GM18519 (cell line): ENCODE results near the gene KXD1.
"Not testable (repeated sequence)": the region's sequence is repeated elsewhere in the genome, so short reads cannot be mapped to it uniquely, and the experiment has no call there.

Source experiments
- ATAC-seq: cut with Tn5 transposase; IDR thresholded peaks from one replicate; pipeline ENCODE4 v1.9.1; 2021; ENCODE audit warnings: mild to moderate bottlenecking, moderate library complexity; ENCODE audit not compliant: unreplicated experiment, low FRiP score

KXD1 gene

GRCh38 chr19:18533058-18533457, 24.6 kb upstream of the KXD1 start:
- ATAC-seq: no peak

GRCh38 chr19:18536475-18536874, 21.2 kb upstream of the KXD1 start:
- ATAC-seq: no peak

GRCh38 chr19:18537431-18537830, 20.2 kb upstream of the KXD1 start:
- ATAC-seq: no peak

DNA sequence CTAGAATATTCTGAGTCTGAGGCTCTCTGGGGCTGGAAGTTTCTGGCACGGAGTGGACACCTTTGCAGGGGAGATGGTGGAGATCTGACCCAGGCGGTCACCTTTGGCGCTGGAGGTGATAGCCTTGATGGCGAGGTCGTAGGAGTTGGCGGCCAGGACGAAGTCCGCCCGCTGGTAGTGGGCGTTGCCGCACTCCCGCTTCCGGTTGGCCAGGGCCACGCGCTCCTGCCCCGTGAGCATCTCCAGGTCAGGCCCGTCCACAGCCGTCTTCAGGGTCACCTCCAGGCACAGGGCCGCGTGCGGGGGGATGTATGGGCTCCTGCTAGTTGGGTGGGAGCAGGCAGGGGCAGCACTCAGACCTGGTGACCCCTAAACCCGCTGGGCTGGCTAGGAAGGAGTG, 19.6 kb upstream of the KXD1 start:
- no peak for ATAC-seq

- ATAC-seq: no peak
Observed at GRCh38 chr19:18539372-18539771, 18.3 kb upstream of the KXD1 start.

- ATAC-seq: not testable (repeated sequence)
Observed at GRCh38 chr19:18540200-18540599, 17.5 kb upstream of the KXD1 start.

DNA sequence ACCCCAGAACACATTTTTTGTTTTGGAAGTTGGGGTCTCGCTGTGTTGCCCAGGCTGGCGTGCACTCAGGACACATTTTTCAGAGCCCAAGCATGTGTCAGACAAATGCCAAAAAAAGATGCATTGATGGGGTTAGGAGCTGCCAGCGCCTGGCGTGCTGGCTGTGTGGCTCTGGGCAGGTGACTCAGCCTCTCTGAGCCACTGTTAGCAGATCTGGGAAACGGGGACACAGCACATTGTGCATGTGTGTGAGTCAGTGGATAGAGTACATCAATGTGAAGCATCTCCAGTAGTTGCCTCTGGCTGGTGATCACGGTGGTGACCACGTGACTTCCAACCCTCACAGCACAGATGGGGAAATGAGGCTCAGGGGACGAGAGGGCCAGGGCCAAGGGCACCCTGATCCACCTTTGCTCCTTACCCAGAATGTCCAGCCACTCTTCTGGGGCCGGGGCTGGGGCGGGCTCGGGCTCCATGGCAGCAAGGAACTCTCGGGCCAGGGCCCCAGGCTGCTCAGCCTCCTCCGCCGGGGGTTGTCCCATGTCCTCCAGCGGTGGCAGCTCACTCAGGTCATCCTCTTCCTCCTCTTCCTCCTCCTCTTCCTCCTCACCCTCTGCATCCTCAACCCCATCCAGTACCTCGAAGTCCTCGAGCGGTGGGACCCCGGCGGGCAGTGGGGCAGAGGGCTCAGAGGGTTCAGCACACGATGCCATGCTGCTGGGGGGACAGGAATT, 16.2 kb upstream of the KXD1 start:
- no peak for ATAC-seq

DNA sequence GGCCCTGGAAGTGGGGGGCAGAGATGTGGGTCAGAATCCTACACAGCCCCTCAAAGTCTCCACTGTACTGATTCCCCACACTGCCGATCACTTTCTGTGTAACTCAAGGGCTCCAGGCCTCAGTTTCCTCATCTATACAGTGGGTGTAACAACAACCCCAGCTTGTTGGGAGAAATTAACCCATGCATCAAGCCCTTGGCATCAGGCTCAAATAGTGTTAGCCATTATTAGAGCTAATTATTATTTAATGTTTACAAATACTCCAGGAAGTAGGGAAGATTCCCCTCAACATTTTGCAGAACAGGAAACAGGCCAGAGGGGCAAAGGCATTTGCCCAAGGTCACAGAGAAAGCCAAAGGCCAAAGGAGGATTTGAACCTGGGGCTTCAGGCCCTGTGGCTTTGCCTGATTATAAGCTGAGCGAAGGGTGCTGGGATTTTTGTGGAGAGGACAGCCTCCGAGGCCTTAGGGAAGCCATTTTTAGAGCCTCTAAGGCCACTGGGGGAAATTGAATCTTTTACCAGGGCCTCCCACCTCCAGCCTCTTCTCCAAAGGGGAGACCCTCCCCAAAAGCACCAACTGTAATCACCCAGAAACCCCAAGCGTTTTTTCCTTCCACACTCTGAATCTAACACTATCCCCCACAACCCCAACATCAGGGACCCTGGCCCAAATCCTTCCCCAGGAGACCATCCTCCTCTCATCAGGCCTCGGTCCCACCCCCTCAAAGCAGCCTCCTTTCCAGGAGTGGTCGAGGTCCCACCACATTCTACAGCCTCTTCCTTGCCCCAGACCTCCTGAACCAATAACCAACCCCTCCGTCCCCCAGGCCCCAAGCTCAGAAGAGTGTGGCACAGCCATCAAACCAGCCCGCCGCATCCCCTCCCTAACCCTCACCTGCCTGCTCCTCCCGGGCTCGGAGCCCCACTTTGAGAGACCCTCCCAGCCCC, 15.4 kb upstream of the KXD1 start:
- no peak for ATAC-seq

DNA sequence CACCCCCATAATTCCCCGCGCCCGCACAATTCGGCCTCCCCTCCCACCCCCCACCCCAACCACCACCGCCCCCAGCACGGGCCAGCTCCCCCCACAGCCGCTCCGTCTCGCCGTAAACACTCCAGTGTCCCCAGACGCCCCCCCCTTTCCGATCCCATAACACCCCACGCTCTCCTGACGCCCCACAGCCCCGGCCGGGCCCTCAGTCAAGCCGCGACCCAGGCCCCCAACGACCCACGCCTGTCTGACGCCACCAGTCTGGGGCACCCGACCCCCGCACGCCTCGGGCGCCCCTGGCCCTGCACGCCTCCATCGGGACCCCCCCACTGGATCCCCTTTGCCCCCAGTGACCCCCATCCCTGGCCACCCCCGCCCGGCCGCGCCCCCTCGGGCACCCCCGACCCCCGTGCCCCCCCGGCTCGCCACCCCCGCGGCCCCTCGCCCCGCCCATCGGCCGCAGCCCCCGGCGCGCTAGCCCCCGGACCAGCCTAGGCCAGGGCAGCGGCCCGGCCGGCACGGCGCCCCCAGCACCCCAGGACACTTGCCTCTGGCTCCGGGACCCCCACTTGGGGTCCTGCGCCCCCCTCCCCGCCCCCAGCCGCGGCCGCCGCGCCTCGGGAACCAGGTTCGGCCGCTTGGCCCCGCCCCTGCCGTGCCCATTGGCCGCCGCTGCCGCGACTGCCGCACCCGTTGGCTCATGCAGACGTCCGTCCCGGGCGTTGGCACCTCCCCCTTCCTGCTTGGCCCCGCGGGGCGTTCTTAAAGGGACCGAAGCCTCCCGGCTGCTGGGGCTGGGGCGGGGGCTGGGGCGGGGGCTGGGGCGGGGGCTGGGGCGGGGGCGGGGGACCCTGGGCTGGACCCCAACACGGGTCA, 14.5 kb upstream of the KXD1 start, which contains the start of gene FKBP8:
FKBP8 (minus strand) TSS at position 633 of the 873 bp plus-strand sequence. CDS start 1,603 bp downstream, outside the sequence.
- ATAC-seq: peak; percentile 83

DNA sequence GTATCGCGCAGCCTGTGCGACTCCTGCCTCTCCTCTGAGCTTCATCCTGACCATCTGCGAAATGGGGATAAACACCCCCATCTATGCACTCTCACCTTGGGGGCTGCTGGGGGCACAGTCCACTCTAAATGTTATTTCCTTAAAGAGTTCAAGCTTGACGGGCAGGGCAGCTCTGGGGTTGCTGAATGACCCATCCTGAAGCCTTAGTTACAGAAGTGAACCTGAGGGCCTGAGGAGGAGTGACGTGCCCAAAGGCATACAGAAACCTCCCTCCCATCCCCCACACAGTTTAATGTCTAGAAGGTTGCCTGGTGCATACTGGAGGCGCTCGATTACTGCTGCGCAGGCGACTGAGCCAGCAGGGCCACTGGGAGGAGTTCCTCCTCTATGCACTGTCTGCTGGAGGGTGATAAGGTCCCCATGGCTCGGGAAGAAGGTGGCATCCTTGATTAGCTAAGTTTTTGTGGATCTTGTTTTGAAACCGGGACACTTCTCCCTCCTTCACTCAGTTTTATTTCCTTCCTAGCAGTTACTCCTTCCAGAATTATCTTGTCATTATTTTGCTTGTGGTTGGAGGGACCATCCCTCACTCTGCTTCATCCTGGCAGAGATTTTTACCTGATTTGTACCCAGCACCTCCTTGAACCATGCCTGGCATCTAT, 13.7 kb upstream of the KXD1 start:
- peak; percentile 50 for ATAC-seq

DNA sequence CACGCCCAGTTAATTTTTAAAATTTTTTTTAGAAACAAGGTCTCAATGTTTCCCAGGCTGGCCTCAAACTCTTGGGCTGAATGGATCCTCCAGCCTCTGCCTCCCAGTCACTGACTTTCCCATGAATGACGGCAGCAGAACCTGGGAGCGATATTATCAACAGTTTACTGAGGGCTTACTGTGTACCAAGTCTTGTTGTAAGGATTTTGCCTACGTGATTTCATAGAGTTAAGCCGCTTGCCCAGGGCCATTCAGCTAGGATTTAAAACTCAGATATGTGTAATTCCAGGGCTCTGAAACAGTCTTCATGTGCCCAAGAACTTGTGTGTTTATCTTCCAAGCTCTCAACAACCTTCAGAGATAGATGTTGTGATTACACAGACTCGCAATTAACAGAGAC, 6.0 kb upstream of the KXD1 start:
- ATAC-seq: no peak

DNA sequence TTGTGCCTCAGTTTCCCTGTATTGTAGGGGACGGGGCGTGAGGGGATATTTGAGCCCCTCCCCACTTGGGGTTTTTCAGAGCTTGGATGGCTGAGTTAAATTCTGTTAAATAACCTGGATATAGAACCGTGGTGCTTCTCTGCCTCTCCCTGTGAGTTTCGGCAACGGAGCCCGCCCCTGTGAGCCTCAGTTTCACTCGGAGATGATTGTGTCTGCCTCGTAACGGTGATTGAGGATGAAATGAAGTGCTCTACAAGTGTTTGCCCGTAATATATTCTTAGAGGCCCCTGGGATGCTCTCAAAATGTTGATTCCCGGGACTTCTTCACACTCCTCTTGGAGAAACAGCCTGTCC, 509 bp downstream of the KXD1 start:
- ATAC-seq: no peak

GRCh38 chr19:18558604-18559003, 934 bp downstream of the KXD1 start:
- no peak for ATAC-seq

DNA sequence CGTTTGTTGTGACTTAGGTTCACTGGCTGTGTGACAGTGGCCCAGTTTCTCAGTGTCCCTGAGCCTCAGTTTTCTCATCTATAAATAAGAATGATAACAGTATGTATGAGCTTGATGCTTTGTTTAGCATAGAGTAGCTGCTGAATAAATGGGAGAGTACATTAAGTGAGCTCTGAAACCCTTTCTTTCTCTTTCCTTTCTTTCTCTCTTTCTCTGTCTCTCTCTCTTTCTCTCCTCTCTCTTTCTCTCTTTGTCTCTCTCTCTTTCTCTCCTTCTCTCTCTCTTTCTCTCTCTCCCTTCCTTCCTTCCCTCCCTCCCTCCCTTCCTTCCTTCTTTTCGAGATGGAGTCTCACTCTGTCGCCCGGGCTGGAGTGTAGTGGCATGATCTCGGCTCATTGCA, 2.0 kb downstream of the KXD1 start:
- no peak for ATAC-seq

DNA sequence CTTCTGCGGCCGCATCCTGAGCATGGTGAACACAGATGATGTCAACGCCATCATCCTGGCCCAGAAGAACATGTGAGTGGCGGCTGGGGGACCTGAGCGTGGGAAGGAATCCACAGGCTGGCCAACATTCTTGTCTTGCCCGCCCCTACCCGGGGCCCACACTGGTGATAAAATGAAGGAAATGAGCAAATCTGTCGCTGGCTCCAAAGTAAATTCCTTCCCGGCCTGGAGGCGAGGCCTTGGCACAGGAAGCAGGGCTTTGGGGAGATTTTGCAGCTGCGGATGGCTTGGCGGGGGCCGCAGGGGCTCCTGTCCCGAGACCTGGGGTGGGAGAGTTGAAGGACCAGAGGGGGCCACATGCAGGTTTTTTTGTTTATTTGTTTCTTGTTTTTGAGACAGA, 4.4 kb downstream of the KXD1 start:
- no peak for ATAC-seq

DNA sequence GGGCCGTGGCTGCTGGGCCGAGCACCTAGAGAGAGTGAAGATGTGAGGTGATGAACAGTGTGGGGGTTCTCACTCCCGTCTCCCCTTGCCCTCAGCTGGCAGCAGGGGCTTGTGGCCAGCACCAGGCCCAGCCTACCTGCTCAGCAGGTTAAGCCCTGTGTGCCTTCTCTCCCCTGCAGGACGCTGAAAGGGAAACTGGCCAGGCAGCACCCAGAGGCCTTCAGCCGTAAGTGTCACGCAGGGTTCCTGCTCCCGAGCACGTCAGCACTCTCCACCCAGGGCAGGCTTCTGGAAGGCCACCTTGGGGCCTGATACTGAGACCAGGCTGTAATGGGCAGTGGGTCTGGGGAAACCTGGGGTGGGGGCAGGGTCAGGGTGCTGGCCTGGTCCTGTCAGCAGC, 9.3 kb downstream of the KXD1 start:
- ATAC-seq: no peak

DNA sequence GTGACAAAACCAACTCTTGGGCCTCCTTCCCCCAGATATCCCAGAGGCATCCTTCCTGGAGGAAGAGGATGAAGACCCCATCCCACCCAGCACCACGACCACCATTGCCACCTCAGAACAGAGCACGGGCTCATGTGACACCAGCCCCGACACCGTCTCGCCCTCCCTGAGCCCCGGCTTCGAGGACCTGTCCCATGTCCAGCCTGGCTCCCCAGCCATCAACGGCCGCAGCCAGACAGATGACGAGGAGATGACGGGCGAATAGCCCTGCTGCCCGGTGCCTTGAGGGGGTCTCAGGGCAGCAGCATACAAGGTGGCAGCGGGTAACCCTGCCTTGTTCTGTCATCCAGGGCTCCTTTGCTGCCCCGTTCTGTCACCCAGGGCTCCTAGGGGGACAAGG, 10.7 kb downstream of the KXD1 start:
- ATAC-seq: no peak

- ATAC-seq: peak; percentile 81
Observed at GRCh38 chr19:18571564-18572344, 14.1 kb downstream of the KXD1 start, which contains the start of gene UBA52. Gene UBA52, plus strand, starts transcription at chr19:18571857. Its CDS starts 1,444 bp downstream, at chr19:18573301.

GRCh38 chr19:18574691-18575291, 17.1 kb downstream of the KXD1 start:
- ATAC-seq: no peak
